HEK293 (cell line): ENCODE results near the gene SETD9.

Experiments used
- GLI4 ChIP-seq: fragments of 450-650 bp; formaldehyde crosslinking; IDR thresholded peaks from 2 replicates; pipeline ENCODE4 v1.5.1; 2016; ENCODE audit warnings: missing biosample characterization, missing genetic modification characterization
- KLF17 ChIP-seq: fragments of 450-650 bp; formaldehyde crosslinking; IDR thresholded peaks from 2 replicates; pipeline ENCODE4 v1.5.1; 2016; ENCODE audit warnings: missing biosample characterization, missing genetic modification characterization
- KLF7 ChIP-seq: fragments of 450-650 bp; formaldehyde crosslinking; IDR thresholded peaks from 2 replicates; pipeline ENCODE4 v1.5.1; 2016; ENCODE audit warnings: missing biosample characterization, missing genetic modification characterization, borderline replicate concordance
- OSR2 ChIP-seq: fragments of 450-650 bp; formaldehyde crosslinking; IDR thresholded peaks from 2 replicates; pipeline ENCODE4 v1.5.1; 2016; ENCODE audit warnings: missing biosample characterization, missing genetic modification characterization
- PRDM10 ChIP-seq: fragments of 450-650 bp; formaldehyde crosslinking; IDR thresholded peaks from 2 replicates; pipeline ENCODE4 v1.5.1; 2016; ENCODE audit warnings: missing biosample characterization, missing genetic modification characterization
- SCRT2 ChIP-seq: fragments of 450-650 bp; formaldehyde crosslinking; IDR thresholded peaks from 2 replicates; pipeline ENCODE4 v1.5.1; 2016; ENCODE audit warnings: missing biosample characterization, missing genetic modification characterization
- TRIM28 ChIP-seq: IDR thresholded peaks from 2 replicates; pipeline ENCODE4 v1.6.1; 2011; ENCODE audit warnings: low read length, control low read depth, borderline replicate concordance
- ZFP69B ChIP-seq: fragments of 450-650 bp; formaldehyde crosslinking; IDR thresholded peaks from 2 replicates; pipeline ENCODE4 v1.5.1; 2016; ENCODE audit warnings: missing biosample characterization, missing genetic modification characterization
- ZIC2 ChIP-seq: fragments of 450-650 bp; formaldehyde crosslinking; IDR thresholded peaks from 2 replicates; pipeline ENCODE4 v1.5.1; 2016; ENCODE audit warnings: missing biosample characterization, missing genetic modification characterization
- ZNF23 ChIP-seq: fragments of 450-650 bp; formaldehyde crosslinking; IDR thresholded peaks from 2 replicates; pipeline ENCODE4 v1.5.1; 2016; ENCODE audit warnings: missing biosample characterization, missing genetic modification characterization, borderline replicate concordance
- ZNF280D ChIP-seq: fragments of 450-650 bp; formaldehyde crosslinking; IDR thresholded peaks from 2 replicates; pipeline ENCODE4 v1.5.1; 2016; ENCODE audit warnings: missing biosample characterization, missing genetic modification characterization
- ZNF335 ChIP-seq: fragments of 450-650 bp; formaldehyde crosslinking; conservative IDR thresholded peaks from 2 replicates; pipeline ENCODE4 v1.5.1; 2016; ENCODE audit warnings: missing biosample characterization, missing genetic modification characterization
- ZNF37A ChIP-seq: fragments of 450-650 bp; IDR thresholded peaks from 2 replicates; pipeline ENCODE4 v1.5.1; 2018; ENCODE audit warnings: missing biosample characterization, missing genetic modification characterization
- ZNF433 ChIP-seq: fragments of 450-650 bp; formaldehyde crosslinking; IDR thresholded peaks from 2 replicates; pipeline ENCODE4 v1.5.1; 2016; ENCODE audit warnings: missing biosample characterization, missing genetic modification characterization, low read depth
- ZNF501 ChIP-seq: fragments of 450-650 bp; formaldehyde crosslinking; IDR thresholded peaks from 2 replicates; pipeline ENCODE4 v1.5.1; 2016; ENCODE audit warnings: missing biosample characterization, missing genetic modification characterization
- ZNF560 ChIP-seq: fragments of 450-650 bp; formaldehyde crosslinking; IDR thresholded peaks from 2 replicates; pipeline ENCODE4 v1.5.1; 2017; ENCODE audit warnings: missing biosample characterization, missing genetic modification characterization, borderline replicate concordance
- ZNF580 ChIP-seq: fragments of 450-650 bp; formaldehyde crosslinking; IDR thresholded peaks from 2 replicates; pipeline ENCODE4 v1.5.1; 2016; ENCODE audit warnings: missing biosample characterization, missing genetic modification characterization
- ZNF626 ChIP-seq: fragments of 450-650 bp; sonication (Bioruptor Pico); formaldehyde crosslinking; IDR thresholded peaks from 2 replicates; pipeline ENCODE4 v1.5.1; 2018; ENCODE audit warnings: missing biosample characterization, missing genetic modification characterization, inconsistent platforms
- ZNF704 ChIP-seq: fragments of 450-650 bp; formaldehyde crosslinking; IDR thresholded peaks from 2 replicates; pipeline ENCODE4 v1.5.1; 2016; ENCODE audit warnings: missing biosample characterization, missing genetic modification characterization

The SETD9 gene

GRCh38 chr5:56910210-56910965 is 992 bp downstream of the SETD9 start (continued):
- TF ChIP-seq GLI4 (tag by site-specific recombination) (no peak), ZNF580 (tag by site-specific recombination) (no peak), ZIC2 (tag by site-specific recombination) (no peak), OSR2 (no peak), TRIM28 (no peak), ZNF626 (tag by site-specific recombination) (no peak), PRDM10 (tag by site-specific recombination) (no peak), ZFP69B (tag by site-specific recombination) (no peak), ZNF560 (no peak), SCRT2 (tag by site-specific recombination) (0 out of 2 replicates have a peak, but pooled peaks have one; percentile 29), KLF7 (tag by site-specific recombination) (no peak), ZNF37A (tag by site-specific recombination) (no peak), ZNF704 (tag by site-specific recombination) (no peak), ZNF280D (tag by site-specific recombination) (no peak), ZNF23 (no peak), KLF17 (tag by site-specific recombination) (no peak), ZNF501 (tag by site-specific recombination) (0 out of 2 replicates have a peak, but pooled peaks have one; percentile 53), ZNF433 (tag by site-specific recombination) (no peak), ZNF335 (tag by site-specific recombination) (peak; percentile 89)
